NCI-H82 (cell line): ENCODE results near the gene SPATA33.

Experiments
- DNase-seq: peaks from one replicate; lab custom pipeline; 2025; lab: John Stamatoyannopoulos, UW

SPATA33 gene

GRCh38 chr16:89657442-89658220, at the start of gene SPATA33, which contains the start of gene CHMP1A:
Gene SPATA33, plus strand, starts transcription at chr16:89657836. Its CDS starts 76 bp downstream, at chr16:89657912.
Gene CHMP1A, minus strand, starts transcription at chr16:89657708. Its CDS starts 120 bp downstream, at chr16:89657588.
- peak; percentile 88 for DNase-seq

DNA sequence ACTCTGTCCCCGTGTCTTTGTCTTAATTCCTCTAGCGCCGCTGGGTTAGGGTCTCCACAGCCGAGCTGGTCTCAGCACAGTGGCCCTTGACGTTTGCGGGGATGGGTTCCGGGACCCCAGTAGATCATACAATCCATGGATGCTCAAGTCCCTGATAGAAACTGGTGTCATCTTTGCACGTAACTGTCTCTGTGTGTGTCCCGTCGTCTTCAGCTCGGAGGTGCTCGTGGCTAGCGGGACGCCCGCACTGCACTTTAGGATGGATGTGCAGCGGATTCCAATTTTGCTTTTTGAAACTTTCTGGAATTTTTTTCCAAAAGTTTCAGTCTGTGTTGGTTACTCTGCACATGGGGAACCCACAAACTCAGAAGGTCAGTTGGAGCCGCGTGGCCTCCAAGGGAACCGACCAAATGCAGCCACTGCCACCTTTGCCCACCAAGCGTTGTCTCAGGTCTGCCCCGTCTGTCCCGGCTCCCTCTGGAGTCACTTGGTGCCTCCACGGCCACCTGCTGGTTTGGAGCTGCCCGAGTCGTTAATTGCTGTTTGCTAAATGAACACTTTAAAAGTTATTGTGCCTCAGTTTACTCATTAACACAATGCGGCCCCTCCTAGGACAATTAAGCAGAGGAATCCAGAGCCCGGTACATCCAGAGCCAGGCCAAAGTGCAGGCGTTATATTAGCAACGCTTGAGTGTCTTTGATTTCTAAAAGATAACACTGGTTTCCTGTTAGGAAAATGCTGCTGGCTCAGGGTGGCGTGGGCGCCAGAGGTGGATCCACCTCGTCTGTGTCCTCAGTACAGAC, 49.5 kb upstream of the SPATA33 start:
- DNase-seq = no peak

- no peak for DNase-seq
Observed at GRCh38 chr16:89610108-89610453, 47.6 kb upstream of the SPATA33 start.

- peak; percentile 69 for DNase-seq
Observed at GRCh38 chr16:89612415-89613166, 45.0 kb upstream of the SPATA33 start.

GRCh38 chr16:89613231-89613953, 44.2 kb upstream of the SPATA33 start, which contains the start of gene DPEP1:
Gene DPEP1, plus strand, starts transcription at chr16:89613642. Its CDS starts 16,769 bp downstream, at chr16:89630411.
- no peak for DNase-seq

GRCh38 chr16:89613954-89614459, 43.6 kb upstream of the SPATA33 start:
- DNase-seq = no peak

GRCh38 chr16:89615176-89615575, 42.5 kb upstream of the SPATA33 start:
- DNase-seq = no peak

DNA sequence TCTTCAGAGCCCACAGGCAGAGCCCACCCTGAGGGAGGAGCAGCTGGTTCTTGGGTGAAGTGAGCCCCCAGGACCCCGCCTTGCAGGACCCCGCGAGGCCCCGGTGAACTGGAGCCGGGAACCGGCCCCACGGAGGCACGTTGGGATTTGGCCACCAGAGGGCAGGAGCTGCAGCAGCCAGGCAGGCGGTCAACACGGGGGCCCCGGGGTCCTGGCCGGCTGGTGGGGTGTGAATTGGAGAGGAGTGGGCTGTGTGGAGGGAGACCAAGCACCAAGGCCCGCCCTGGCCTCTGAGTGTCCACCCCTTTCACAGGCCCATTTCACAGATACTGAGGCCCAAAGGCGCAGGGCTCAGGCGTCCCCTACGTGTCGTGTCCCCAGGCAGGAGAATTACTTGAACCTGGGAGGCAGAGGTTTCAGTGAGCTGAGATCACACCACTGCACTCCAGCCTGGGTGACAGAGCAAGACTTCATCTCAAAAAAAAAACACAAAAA, 42.0 kb upstream of the SPATA33 start:
- DNase-seq = peak; percentile 35

DNA sequence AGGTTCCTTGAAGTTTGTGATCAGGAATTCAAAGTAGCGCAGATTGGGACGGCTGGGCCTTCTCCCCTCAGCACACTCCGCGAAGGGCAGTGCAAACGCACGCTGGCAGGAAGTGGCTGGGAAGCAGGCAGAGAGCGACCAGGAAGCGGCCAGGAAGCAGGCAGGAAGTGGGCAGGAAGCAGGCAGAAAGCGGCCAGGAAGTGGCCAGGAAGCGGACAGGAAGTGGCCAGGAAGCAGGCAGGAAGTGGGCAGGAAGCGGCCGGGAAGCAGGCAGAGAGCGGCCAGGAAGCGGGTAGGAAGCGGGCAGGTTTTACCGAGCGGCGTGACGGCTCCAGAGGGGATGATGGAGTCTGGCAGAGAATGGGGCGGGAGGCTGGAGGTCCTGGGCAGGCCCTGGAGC, 41.0 kb upstream of the SPATA33 start:
- DNase-seq = no peak

DNA sequence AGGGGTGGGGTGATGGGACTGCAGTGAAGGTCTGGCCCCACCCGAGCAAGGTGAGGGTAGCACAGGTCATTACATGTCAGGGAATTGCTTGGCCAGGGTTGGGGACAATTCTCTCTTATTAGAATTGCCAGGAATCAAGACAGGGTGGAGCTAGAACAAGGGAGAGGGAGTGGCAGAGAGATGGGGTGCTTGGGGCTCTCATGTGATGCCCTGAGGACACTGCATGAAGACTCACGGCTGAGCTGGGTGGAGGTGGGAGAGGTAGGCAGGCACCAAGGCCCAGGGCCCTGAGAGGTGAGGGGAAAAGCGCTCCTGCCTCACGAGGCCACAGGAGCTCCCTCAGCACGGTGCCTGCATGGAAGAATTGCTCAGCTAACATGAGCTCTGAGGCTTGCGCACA, 40.6 kb upstream of the SPATA33 start:
- no peak for DNase-seq

DNA sequence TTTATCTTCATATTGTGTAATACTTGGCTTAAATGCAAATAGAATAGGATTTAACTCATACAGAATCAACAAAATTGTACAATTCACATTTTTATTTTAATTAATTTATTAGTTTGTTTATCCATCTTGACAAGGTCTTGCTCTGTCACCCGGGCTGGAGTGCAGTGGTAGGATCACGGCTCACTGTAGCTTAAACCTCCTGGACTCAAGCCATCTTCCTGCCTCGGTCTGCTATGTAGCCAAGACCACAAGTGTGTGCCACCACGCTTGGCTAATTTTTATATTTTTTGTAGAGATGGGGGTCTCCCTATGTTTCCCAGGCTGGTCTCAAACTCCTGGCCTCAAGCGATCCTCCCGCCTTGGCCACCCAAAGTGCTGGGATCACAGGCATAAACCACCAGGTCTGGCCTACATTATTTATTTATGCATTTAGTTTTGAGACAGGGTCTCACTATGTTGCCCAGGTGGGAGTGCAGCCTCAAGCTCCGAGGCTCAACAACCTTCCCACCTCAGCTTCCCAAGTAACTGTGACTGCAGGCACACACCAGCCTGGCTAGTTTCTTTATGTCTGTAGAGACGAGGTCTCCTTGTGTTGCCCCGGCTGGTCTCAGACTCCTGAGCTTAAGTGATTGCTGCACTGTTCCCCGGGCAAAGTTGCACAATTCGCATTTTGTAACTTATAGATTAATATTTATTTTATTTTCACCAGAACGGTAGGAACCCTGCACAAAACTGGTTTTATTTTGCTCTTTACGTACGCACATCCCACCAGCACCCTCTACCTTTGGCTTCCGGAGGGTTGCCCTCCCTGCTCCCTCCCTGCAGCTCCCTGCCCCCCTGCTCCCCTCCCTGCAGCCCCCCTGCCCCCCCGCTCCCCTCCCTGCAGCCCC, 39.3 kb upstream of the SPATA33 start:
- DNase-seq = no peak

DNA sequence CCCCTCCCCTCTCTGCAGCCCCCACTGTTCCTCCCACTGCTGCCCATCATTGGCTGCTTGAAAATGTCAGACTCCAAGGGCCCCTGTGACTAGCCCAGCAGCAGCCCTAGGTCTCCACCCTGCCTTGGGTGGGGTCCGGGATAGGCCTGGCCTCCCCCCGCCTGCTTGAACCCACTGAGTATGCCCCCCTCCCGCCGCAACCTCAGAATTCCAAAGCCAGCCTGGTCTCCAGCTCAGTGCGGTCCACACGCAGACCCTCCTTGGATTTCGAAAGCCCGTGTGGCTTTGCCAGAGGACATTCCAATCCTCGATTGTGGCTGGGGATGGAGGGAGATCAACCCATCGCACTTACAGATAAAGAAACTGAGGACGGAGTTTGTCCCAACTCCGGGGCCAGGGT, 37.8 kb upstream of the SPATA33 start:
- no peak for DNase-seq

- DNase-seq = no peak
Observed at GRCh38 chr16:89620406-89620841, 37.2 kb upstream of the SPATA33 start.

DNA sequence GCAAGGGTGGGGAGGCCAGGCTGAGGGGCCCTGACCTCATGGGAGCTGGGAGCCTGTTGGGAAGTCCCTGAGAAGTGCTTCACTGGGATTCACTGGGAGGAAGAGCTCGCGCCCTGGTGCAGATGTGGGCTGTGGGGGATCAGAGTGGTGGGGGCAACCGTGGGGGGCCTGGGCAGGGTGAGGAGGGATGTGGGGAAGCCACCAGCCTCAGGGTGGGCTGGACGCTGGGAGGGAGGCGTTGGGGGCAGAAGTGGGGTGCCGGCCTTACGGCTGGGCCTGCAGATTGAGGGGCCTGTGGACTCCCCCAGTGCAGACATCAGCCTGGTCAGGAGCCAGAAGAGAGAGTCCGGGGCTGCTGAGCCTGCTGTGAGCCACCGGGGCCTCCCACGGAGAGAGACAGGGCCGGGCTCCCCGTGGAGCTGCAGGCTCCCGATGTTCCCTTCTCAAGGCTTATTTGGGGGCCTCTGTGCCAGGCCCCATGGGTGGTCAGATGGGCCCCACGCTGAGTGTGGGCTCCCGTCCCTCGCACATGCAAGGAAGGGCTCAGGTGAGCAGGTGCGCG, 36.4 kb upstream of the SPATA33 start:
- DNase-seq = no peak

DNA sequence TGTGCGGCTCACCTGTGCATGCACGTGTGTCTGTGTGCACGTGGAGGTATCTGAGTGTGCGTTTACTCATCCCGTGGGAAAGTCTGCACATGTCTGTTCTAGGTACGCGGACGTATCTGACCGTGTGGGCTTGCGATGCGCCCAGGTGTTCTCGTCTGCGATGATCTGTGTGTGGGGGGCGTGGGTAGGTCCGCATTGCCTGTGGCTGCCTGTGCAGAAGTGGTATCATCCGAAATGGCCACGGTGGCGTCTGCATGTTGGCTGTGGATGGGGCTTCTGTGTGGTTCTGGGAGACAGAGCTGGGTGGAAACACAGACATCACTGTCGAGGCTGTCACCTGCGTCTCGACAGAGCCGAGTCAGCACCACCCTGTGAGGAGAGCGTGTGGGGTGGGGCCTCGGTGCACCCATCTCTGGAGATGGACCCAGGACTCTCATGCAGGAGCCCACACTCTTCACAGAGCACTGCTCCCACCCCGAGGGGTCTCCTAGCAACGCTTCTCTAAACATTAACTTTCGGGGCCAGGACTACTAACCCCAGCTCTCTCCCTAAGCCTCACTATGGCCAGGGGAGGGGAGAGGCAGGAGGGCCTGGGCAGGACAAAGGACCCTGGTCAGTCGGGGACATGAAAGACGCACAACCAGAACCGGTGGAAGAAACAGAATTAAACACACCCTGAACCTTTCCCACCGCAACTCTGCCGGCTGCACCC, 35.8 kb upstream of the SPATA33 start:
- DNase-seq = no peak

DNA sequence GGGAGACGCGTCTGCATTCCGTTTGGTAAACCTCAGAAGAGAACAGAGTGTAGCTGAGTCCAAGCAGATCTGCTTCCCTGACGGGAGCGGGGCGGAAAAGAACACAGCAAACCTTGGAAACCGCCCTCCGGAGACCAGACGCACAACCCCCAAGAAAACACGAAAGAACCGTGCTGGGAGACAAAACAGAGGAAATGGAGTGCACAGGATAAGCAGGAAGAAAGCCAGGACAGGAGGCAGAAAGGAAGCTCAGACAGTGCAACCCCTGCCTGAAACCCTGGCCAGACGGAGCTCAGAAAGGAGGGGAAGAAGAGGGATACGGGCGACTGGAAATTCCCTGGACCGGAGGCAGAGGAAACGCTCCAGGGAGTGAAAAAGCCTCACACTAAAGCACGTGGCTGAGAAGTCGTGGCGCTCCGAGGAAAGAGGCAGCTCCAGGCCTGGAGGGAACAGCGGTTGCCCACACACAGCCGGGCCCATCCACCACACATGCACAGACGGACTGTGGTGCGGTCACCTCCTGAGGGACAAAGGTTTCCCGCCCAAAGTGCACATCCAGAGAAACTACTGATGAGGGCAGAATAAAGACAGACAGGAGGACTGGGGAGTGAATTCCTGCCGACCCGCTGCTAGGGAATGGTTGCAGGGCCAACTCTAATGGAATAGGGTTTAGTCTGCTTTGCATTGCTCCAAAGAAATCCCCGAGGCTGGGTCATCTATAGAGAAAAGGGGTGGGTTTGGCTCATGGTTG, 34.0 kb upstream of the SPATA33 start:
- no peak for DNase-seq

DNA sequence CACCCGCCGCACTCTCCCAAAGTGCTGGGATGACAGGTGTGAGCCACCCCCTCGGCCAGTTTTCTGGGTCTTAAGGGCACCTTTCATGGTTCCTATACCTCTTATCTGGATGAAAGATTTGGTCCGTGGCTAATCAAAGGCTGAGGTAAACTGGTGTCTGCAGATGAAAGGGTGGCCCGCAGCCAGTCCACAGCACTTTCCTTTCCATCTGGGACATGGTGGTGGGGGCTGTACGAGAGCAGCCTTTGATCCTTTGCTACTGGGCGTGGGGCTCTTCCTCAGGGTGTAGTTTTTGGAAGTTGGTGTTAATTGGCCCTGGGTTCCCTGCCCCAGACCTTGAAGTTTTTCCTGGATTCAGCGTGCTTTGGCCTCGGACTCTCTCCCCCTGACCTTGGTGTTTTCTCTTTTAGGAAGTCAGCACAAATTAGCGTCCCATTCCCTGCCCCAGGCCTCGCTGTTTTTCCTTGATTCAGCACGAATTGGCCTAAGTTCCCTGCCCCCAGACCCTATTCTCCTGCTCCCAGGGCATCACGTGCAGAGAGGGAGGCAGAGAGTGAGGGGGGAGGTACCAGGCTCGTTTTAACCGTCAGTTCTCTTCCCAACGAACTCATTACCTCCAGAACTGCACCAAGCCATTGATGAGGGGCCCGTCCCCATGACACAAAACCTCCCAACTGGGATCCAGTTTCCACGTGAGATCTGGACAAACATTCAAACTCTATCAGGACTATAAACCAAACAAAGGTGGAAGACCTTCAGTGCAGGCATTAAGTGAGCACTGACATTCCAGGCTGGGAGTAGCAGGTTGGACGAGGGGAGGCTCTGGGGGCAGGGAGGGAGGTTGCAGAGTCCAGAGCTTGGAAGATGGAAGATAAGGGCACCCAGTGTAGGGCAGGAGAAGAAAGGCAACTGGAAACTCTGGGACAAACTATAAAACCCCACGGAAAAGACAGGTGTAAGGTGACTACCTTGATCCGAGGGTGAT, 32.6 kb upstream of the SPATA33 start:
- no peak for DNase-seq
